ENCODE data around the gene ACP7.
"Not testable (repeated sequence)": the region's sequence is repeated elsewhere in the genome, so short reads cannot be mapped to it uniquely, and the experiment has no call there.

The ACP7 gene

DNA sequence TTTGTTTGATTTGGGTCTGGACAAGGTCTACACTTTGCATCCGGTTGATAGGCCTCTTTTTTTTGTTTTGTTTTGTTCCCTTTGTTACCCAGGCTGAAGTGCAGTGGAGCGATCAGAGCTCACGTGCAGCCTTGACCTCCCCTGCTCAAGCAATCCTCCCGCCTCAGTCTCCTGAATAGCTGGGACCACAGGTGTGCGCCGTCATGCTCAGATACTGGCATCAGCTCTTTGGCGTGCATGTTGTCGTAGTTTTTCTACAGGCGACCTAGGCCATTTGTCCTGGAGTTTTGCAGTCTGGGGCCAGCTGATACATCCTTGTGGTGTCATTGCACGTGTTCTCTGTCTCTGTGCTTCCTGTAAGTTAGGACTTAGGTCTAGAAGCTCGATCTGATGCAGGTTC is 57.8 kb downstream of the ACP7 start:
- no peak for DNase-seq
- Histone ChIP-seq H3K4me3 (ENCODE audit: low read depth, low read length) (no peak overlapping the region), H3K27ac (no peak overlapping the region), H3K36me3 (no peaks in the 10 kb centered on the region), H3K9me3 (ENCODE audit: severe bottlenecking) (peaks cover 3% of the 10 kb centered on the region), H3K27me3 (ENCODE audit: insufficient read depth, low read depth, severe bottlenecking) (no peaks in the 10 kb centered on the region)
- TF ChIP-seq, protein P1, sequence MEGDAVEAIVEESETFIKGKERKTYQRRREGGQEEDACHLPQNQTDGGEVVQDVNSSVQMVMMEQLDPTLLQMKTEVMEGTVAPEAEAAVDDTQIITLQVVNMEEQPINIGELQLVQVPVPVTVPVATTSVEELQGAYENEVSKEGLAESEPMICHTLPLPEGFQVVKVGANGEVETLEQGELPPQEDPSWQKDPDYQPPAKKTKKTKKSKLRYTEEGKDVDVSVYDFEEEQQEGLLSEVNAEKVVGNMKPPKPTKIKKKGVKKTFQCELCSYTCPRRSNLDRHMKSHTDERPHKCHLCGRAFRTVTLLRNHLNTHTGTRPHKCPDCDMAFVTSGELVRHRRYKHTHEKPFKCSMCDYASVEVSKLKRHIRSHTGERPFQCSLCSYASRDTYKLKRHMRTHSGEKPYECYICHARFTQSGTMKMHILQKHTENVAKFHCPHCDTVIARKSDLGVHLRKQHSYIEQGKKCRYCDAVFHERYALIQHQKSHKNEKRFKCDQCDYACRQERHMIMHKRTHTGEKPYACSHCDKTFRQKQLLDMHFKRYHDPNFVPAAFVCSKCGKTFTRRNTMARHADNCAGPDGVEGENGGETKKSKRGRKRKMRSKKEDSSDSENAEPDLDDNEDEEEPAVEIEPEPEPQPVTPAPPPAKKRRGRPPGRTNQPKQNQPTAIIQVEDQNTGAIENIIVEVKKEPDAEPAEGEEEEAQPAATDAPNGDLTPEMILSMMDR (IDR thresholded peaks at IDR 0.05; ENCODE audit: low read depth, low read length), result no peak

DNA sequence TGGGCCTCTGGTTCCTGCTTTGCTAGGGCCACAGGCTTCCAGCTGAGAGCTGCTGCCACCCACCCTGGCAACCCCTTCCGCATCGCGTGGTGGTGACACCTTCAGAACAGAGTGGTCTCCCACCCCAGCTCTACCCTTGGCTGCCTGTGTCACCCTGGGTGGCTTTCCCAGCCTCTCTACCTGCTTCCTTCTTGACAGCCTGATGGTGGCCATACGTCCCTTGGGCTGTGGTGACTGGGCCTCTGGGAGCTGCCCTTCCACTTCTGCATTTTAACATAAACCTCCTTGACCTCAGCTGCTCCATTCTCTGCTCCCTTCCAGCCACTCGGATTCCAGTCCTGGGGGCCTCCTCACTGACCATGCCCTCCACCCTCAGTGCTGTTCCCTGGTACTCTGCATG is 58.5 kb downstream of the ACP7 start:
- Histone ChIP-seq H3K4me3 (ENCODE audit: low read depth, low read length) (no peak overlapping the region), H3K27me3 (ENCODE audit: insufficient read depth, low read depth, severe bottlenecking) (no peaks in the 10 kb centered on the region), H3K9me3 (ENCODE audit: severe bottlenecking) (peaks cover 3% of the 10 kb centered on the region), H3K36me3 (no peaks in the 10 kb centered on the region), H3K27ac (no peak overlapping the region)
- TF ChIP-seq, protein P1 (IDR thresholded peaks at IDR 0.05; ENCODE audit: low read depth, low read length), result no peak
- DNase-seq, result no peak

DNA sequence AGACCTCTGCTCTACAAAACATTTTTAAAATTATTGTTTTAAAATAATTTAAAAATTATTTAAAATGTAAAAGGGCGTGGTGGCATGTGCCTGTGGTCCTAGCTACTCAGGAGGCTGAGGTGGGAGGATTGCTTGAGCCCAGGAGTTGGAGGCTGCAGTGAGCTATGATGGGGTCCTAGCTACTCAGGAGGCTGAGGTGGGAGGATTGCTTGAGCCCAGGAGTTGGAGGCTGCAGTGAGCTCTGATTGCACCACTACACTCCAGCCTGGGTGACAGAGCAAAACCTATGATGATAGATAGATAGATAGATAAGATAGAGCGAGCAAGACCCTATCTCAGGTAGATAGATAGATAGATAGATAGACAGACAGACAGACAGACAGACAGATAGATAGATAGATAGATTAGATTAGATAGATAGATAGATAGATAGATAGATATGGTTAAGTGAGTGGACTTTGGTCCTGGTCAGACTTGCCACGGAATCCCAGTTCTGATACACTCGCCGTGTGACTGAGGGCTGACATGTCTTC is 59.7 kb downstream of the ACP7 start:
- not testable (repeated sequence) for H3K27ac ChIP-seq; DNase-seq; H3K36me3 ChIP-seq; H3K9me3 ChIP-seq (ENCODE audit: severe bottlenecking); H3K4me3 ChIP-seq (ENCODE audit: low read depth, low read length); H3K27me3 ChIP-seq (ENCODE audit: insufficient read depth, low read depth, severe bottlenecking)

DNA sequence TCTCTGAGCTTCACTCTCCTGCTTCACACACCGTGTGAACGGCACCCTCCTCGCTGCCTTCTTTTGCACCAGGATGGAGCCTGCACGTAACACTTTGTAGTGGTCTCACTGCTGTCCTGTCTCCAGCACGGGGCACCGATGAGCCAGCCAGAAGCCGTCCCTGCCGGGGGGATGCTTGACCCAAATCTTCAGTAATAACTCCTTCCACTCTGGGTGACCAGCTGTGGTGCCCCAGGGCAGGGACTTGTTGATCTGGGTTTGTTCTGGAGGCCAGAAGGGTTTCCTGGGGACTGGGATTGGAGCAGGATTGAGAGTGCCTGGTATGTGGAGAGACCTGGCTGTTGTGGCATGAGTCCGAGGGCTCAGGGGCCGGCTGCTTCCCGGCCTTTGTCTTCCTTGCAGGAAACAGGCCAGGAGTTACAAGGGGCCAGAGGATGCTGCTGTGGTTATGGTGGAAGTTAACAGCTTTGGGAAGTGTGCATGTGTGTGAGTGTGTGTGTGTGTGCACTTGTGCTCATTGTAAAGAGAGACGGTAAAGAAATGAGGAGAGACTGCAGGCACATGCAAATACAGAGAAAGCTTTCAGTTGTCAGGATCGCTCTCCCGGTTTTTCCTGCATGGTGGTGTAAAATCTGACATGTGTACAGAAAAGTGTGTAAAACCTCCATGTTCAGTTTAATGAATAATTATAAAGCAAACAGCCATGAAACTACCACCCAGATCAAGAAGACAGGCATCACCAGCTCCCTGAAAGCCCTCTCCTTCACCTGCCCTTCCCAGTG is 60.3 kb downstream of the ACP7 start:
- Histone ChIP-seq H3K9me3 (ENCODE audit: severe bottlenecking) (no peaks in the 10 kb centered on the region), H3K27ac (no peak overlapping the region), H3K27me3 (ENCODE audit: insufficient read depth, low read depth, severe bottlenecking) (no peaks in the 10 kb centered on the region), H3K36me3 (peaks cover 9% of the 10 kb centered on the region), H3K4me3 (ENCODE audit: low read depth, low read length) (no peak overlapping the region)
- TF ChIP-seq, protein P1 (IDR thresholded peaks at IDR 0.05; ENCODE audit: low read depth, low read length), result no peak
- DNase-seq, result no peak

DNA sequence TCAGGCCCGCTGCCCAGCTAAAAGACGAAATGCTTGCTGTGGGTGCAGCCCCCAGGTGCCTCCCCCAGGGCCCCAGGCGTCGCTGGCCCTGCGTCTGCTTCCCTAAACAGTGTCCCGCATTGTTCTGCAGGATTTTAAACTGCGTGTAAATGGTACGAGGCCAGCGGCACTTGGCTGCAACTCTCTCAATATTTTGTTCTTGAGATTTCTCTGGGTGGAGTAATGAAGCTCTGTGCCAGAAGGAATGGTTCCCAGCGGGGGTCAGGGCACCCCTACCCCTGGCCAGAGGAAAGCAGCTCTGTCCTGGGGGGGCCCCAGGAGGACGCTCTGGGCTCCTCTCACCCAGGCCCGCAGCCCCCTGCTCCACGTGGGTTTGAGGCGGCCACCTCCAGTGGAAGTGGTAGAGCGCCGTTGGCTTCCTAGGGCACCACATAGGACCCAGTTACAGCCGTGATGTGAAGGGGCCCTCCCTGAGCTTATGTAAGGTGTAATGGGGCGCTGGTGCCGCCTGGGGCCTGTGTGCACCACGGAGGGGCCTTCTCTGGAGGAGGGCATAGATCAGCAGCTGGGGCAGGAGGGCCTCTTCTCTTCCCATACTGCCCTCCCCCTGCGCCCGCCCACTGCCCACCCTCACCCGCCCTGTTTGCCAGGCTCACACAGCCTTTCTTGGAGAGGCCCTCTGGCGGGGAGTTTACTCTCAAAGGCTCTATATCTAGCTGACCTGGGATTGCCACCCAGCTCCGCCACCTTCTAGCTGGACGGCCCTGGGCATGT is 61.2 kb downstream of the ACP7 start:
- Histone ChIP-seq H3K36me3 (peaks cover 9% of the 10 kb centered on the region), H3K9me3 (ENCODE audit: severe bottlenecking) (no peaks in the 10 kb centered on the region), H3K4me3 (ENCODE audit: low read depth, low read length) (no peak overlapping the region), H3K27ac (no peak overlapping the region), H3K27me3 (ENCODE audit: insufficient read depth, low read depth, severe bottlenecking) (no peaks in the 10 kb centered on the region)
- TF ChIP-seq, protein P1 (IDR thresholded peaks at IDR 0.05; ENCODE audit: low read depth, low read length), result no peak
- no peak for DNase-seq

DNA sequence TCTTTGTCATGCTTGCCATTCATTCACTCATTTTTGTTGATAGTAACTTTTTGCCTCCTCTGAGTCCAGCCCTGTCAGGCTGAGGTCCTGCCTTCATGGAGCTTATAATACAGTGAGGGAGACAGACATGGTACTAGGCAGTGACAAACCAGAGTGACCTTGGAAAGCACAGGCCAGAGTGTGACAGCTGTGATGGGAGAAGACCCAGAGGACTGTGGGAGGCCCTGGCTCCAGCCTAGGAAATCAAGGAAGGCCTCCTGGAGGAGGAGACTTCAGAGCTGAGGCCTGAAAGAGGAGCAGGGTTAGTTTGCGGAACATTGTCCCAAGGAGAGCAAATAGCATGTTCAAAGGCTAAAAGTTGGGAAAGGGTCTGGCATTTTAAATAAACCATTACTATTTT is 61.9 kb downstream of the ACP7 start:
- Histone ChIP-seq H3K36me3 (peaks cover 9% of the 10 kb centered on the region), H3K4me3 (ENCODE audit: low read depth, low read length) (no peak overlapping the region), H3K27me3 (ENCODE audit: insufficient read depth, low read depth, severe bottlenecking) (no peaks in the 10 kb centered on the region), H3K27ac (no peak overlapping the region), H3K9me3 (ENCODE audit: severe bottlenecking) (no peaks in the 10 kb centered on the region)
- no peak for DNase-seq
- TF ChIP-seq, protein P1 (IDR thresholded peaks at IDR 0.05; ENCODE audit: low read depth, low read length), result no peak

Measured in WERI-Rb-1 (cell line).